CD1c-positive myeloid dendritic cell (primary cell): ENCODE measurements around the gene KIRREL3.

Experiments
- DNase-seq: peaks from one replicate; pipeline ENCODE4 v3.0.0-alpha.2; 2016; ENCODE audit errors: extremely low spot score

The KIRREL3 gene

DNA sequence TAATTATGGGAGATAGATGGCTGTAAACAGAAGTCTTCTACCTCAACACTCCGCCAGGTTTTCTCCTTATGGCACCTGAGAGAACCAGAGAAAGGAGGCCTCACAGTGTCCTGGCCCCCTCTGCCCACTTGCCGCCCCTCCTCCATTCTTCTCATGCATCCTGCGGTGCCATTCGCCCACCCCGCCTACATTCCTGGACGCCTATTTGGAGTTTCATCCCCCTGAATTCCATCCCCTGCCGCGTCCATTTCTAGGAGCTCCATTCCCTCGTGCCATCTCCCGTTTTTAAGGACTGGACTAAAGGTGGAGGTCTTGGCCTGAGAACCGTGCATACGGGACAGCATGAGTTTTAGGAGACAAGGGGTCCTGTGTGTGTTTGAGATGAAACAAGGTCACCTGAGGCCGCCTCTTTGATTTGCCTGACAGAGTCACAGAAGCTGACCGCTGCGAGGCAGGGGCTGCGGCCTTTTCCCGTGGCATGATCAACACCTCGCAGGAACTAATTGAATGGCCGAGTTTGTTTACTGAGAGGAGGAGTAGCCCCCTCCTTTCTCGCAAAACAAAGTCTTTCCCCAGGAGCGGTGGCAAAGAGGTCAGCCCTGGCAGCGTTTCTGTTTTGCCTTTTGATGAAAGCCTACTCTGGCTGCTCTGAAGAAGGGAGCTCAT is 398.9 kb downstream of the KIRREL3 start:
- DNase-seq: no peak

DNA sequence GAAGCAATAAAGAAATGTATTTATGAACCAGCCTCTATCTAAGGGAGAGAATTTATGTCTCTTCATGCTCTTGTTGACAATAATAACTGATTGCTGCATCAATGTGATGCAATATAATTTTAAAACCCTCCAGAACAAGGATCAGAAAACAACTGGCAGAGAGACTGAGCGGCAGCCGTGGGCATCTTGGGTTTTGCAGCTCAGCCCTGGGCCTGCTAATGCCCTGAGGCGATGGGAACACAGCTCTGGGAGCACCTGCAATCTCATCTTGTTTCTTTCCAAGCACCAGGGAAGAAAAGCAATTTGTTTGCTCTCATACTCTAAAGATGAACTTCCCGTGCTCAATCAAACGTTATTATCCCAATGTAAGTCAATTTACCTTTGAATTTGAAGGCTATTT is 399.4 kb downstream of the KIRREL3 start:
- DNase-seq: no peak

DNA sequence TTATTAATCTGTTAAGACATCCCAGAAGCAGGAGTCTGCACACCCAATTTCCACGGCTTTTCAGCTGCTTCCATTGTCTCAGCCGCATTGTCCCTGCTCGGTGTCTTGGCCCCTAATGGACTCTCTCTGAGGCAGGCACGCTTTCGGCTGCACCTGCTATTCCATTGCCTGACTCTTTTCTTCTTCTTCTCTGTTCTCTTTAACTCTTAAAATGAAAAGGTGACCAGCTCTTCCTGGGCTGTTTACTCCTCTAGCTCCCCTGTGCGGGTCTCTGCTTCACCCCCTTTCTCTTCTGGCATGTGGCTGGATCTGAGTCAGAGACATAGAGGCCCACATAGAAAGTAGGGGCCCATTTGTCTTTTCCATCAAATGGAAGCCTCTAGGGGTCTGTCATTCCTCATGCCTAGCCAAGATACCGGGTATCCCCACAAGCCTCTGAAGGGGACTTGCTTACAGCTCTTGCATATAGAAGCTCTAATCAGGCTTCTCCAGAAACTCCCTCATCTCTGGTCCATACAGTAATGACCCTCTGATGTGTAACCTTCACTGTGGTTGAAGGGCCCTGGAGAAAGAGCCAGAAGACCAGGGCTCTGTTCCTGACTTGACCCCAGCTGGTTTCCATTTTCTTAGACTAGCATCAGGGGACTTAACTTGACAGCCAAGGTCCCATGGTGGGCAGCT is 401.2 kb downstream of the KIRREL3 start:
- DNase-seq: no peak

DNA sequence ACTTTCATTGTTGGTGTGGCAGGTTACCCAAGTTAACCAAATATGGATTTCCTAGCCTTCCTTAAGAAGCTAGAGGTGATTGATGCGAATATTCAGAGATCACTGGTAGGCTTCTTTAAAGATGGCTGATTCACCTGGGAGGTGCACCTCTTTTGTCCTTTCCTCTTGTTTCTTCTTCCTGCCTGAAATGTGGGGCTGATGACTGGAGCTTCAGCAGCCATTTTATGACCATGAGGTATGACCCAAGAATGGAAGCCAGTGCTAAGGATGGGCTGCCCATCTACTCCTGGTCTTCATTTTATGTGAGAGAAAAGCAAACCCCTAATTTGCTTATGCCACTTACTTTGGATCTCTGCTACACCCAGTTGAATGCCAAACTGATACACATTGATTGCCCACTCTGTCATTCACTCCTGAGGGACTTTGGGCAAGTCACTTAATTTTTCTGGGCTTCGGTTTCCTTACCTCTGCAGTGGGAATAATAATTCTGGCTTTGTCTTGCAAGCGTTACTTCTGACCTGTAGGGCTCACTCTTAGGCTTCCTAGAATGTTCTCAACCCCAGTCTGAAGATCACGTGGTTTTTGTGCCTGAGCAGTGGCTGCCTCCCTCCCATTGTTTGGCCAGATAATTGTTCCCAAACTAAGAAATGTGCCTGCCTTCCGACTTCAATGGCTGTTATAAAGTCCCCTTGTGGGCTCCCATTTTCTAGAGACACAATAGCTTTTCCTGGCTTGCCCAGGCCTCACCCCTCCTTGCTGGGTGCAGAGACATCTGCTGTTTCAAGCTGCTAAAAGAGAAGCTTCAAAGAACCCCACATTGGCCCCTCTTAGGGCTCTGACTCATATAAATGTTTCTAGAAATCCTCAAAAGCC is 402.0 kb downstream of the KIRREL3 start:
- DNase-seq: no peak

DNA sequence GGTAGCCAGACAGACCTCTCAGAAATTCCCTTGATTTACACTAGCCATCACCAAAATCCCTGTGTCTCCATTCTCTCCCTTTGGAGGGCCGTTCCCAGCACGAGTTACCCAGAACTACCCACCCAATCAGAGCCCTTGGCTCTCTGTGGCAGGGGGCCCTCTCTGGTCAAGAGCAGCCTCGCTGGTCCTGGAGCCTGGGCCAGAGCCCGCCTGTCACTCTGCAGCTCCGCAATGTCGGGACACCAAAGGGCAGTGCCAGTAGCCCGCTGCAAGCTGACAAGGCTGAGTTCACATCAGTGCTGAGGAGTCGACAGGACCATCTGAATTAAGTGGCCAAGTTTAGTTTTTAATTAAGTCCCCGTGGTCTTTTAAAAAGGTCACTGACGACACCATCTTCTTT is 403.5 kb downstream of the KIRREL3 start:
- DNase-seq: no peak

DNA sequence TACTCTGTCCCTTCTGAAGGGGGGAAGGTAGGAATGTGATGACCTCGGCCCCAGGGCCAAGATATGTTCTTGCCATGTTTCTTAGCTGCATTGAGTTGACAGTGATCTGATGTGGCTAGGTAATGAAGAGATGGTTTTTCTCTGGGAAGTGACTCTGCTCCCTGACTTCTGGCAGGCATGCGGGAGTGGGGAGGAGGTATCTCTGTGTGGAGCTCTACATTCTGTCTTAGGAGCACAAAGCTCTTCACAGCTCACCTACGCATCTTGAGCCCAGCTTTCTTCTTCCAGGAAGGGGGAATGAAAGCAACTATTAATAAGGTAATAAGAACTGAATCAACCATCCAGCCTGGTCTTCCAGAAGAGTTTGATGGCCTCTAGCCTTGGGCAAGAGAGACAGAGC is 404.1 kb downstream of the KIRREL3 start:
- DNase-seq: no peak

DNA sequence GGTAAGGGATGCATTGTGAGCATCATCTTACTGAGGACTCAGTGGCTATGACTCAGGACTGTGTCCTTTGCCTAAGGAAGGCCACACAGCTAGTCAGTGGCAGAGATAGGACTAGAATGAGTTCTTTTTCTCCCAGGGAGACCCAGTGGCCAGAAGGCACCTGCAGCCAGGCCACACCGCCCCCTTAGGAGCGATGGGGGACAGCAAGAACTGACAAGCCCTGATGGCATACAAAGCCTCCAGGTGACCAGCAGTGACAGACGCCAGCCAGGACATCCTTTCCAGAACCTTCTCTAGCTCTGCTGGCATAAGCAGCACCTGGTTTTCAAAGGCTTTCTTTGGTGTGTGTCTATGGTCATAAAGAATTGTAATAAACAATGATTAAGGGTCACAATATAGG is 405.0 kb downstream of the KIRREL3 start:
- DNase-seq: no peak

DNA sequence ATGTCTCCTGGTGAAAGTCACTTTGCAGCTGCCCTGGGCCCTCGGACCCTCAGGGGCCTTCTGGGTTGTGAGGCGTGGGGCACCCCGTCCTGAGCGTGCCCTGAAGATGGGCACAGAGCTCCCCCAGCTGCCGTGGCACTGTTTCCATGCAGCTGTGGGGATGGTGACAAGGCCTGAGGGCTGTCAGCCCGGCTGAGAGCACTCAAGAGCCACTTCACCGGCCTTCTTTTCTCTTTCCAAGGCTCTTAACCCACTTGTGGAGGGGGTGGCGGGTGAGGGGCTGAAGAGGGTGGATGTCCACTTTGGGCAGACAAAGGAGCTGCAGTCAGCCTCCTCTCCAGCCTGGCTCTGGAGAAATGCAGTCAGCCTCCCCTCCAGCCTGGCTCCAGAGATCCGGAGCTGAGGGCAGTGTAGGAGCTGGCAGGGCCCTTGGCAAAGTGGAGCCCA is 405.6 kb downstream of the KIRREL3 start:
- no peak for DNase-seq

DNA sequence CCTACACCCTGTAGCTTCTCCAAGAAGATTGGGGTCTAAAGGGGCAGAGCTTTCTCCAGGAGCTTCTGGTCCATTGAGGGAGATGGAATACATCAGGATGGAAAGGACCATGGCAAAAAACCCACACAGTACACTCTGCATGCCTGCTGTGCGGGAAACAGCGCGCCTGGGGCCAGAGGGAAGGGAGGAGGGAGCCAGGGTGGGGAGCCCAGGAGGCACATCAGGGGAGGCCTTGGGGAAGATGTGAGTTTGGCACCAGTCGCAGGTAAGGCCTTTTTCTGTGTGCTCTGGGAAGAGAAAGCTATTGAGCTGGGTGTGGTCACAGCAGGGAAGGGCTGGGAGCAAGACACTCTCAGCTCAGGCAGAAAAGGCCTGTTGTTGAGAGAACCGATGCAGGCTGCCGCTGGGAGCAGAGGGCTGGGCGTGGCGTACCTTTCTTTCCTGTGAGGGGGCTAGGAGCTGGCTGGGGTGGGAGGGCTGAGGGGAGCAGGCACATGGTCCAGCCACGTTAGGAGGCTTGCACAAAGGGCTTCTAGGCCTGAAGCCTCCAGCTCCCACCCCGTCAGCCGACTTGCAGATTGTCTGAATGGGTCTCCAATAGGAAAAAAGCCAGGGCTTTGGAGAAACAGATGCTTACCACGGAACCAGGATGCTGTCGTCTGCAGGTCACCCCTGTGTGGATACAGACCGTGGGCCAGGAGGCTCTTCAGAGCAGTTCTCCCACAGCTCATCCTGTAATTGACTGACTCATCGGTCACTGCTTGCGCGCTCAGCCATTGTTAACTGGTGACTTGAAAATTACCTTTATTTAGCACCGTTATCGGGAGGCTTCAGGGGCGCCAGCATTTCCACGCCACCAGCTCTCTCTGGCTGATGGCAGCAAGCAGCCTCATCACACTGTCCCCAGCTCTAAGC is 407.8 kb downstream of the KIRREL3 start:
- no peak for DNase-seq

DNA sequence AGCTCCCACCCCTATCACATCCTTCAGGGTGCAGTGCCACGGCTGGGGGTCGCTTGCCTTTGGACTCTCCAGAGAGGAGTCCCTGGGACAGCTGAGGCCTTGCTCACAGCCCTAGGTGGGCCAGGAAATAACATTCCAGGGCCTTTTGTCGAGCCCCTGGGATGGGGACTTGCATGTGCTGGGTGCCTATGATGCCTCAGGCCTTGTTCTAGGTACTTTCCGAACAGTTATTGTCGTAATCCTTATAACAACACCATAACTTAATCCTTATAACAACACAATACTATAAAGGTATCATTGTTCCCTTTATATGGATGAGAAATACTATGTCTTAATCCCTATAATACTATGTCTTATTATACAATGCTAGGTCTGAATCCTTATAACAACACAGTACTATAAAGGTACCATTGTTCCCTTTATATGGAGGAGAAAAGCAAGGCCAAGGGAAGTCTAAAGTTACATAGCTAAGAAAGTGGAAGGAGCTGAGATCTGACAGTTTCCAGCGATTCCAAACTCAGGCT is 408.5 kb downstream of the KIRREL3 start:
- no peak for DNase-seq

DNA sequence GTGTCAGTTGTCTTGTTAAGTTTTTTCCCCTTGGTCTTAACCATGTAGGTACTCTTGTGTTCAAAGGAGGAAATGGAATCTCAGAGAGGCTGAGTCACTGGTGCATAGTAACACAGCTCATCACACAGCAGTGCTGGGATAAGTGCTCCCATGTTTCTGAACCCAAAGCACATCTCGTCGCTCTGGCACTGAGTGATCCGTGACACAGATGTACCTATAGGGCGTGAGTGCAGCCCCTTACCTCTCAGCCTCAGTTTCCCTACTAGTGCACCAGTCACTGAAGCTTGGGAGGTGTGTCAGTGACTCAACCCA is 411.1 kb downstream of the KIRREL3 start:
- no peak for DNase-seq

DNA sequence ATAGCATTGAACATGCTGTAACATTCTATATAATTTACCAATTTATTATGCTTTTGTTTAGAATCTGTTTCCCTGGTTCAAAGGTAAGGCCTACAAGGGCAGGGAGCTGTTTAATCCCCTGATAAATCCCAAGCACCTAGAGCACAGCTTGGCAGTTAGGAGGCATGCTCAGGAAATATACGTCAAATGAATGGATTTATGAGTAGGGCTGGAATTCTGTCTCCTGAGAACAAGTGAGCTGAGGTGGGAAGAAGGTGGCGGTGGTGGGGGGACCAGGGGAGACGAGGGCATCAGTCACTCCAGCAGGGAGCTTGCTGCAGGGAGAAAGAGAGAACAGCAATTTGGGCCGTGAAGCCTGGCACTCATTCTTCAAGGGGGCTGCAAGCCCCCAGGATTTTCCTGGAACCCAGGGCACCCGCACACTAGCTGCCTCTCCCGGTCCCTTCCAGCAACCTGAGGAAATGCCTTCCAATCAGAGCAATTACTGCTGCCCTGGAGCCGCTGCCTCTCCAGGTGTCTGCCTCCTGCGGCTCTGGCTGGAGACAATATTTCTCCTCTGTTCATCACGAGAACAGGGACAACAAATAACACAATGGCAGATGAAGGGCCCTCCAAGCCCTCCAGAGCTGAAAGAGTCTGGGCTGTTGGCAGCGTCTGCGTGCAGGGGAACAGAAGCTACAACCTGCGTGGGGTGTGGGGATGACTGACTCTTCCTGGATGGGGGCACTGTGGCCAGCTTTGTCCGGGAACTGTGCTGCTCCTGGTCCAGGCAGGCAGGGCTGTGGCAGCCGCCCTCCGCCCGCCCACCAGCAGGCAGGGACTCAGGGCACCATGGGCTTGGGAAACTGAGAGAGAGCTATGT is 411.7 kb downstream of the KIRREL3 start:
- no peak for DNase-seq

DNA sequence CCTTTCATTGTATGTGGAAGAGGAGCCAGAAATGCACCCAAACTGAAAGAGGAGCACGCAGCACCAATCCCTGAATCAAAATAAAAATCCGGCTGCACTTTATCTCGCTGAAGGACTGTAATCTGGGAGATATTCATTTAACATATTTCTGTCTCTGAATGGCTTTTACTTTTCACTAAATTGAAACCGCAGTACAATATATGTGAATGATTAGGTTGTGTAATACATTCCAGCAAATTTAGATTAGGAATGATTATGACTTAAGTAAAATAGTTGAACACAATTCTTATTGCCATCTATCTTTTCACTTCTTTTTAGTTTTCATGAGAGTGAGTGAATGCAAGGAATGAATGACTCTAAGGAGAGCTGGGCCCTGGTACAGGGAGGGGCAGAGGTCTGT is 413.0 kb downstream of the KIRREL3 start:
- no peak for DNase-seq

DNA sequence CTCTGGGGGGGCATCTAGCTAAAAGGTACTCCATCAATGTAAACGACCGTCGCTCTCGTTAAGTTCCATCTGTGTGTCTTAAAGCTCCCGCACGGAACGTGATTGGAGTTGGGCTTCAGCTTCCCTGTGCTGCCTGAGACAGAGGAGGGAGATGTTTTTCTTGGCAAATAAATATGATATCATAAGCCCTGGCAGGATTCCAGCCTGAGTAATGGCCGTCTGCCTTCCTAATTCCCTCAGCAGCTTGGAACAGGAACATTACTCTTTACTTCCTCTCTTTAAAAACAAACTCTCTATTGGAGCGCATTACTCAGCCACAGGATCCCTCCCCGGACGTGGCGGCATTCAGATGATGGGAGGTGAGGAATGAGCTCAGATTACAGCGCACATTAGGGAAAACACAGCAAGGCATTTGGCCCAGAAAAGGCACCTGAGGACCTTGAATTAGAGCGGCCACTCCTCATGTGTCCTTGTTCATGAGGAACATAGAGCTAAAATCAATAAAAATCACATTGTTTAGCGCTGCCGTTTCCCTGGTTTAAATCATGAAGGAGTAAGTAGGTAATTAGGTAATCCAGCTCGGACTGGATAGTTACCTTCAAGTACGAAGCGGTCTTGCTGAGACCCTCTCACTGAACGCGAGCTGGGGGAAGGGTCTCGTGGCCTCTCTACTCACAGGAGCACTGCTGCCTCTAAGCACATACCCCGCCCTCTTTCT is 414.6 kb downstream of the KIRREL3 start:
- peak; percentile 42 for DNase-seq

DNA sequence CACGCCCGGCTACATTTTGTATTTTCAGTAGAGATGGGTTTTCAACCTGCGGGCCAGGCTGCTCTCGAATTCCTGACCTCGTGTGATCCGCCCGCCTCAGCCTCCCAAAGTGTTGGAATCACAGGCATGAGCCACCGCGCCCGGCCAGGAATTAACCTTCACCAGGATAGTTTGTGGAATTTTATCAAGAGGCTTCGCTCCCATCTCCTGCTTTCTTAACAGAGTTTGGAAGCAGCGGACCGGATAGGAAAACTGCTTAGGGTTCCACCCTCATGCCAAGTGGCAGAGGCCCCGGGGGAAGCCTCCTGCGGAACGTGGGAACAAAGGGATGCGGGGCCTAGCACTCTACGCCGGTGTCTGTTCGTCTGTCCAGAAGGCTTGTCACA is 415.2 kb downstream of the KIRREL3 start:
- no peak for DNase-seq

DNA sequence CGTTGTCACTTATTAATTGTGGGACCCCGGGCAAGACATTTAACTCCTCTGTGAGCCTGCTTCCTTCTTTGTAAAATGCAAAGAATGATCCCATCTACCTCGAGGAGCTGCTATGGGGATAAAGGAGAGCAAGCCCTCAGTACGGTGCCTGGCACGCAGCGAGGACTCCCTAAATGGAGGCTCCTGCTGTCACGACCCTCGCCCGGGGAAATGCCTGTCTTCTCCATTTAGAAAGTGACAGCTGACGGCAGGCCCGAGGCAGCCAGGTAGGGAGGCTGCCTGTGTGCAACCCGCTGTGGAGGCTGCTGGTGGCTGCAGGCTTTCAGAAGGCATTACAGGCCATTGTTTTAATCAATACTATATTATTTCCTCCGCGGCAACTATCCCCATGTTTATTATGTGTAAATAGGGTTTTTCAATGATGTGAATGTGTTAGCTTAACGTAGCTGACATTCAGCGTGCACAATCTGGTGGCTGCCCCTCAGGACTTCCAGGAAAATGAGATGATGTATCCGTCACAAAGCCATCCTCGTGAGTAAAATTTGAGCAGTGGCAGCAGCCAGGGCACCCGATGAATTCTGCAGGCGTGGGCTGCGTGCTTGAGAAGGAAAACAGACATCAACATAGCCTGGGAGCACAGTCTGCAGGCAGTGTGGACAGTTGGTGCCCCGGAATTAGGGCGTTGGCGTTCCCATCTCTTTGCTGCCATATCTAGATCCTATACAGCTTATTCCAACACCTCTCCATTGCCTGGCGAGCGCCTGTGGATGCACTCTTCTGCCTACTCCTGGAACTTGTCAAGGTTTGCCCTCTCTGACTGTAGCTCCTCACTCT is 416.8 kb downstream of the KIRREL3 start:
- no peak for DNase-seq

DNA sequence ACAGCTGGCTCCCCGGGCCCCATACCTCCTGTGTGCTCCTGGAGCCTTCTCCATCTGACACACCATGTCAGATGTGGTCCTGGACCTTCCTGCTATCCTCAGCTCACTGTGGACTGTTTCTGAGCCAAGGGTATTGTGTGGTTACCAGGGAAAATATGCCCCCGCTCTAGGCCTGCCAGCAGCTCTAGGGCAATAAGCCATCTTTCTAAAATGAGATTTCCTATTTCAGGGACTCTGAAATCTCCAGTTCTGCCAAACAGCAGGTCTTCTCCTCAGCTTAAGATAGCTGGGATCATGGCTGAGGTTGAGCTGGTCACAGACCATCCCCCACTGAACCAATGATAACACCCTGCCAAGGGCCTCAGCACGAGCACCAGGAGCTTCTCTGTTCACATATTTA is 417.5 kb downstream of the KIRREL3 start:
- DNase-seq: no peak

DNA sequence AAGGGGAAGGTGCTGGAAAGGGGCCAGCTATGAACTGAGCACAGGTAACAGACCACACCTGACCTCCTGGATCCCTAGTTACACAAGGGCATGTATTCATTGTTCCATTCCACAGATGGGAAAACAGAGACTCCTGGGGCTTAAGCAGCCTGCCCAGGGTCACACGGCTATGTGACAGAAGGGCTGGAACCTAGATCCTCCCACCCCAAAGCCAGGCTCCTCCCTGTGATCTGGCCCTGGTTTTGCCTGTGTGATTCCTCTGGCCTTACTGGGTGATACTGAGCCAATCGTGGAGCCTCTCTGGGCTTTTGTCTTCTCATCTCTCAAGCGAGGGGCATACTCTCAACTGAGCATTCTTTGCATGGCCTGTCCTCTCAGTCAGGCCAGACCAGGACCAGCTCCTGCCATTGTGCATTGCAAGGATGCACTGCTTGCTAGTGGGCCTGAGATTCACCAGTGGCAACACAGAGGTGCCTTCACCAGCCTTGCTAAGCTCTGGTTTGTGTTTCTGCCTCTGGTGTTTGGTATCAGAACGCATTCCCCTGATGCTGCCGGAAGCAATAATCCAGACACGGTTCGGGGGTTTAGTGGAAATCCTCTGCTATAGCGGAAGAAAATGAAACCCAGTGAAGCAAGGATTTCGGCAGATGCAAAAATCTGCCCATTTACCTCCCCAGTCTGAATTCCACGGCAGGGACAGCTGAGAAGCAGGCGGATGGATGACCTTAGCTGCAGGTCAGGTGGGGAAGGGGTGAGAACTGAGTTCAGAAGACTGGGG is 418.5 kb downstream of the KIRREL3 start:
- no peak for DNase-seq
